GM12864 (cell line): ENCODE results near the gene CLDND2.

Experiments
- DNase-seq: peaks from one replicate; pipeline ENCODE4 v3.0.0-alpha.2; 2011; ENCODE audit warnings: low read depth
- H3K4me3 ChIP-seq: 2 replicates; pipeline ENCODE4 v1.5.1; 2011; ENCODE audit warnings: mild to moderate bottlenecking, low read depth, low read length, control low read depth
- CTCF ChIP-seq: IDR thresholded peaks from 2 replicates; pipeline ENCODE4 v1.5.1; 2011; ENCODE audit warnings: low read depth, mild to moderate bottlenecking, moderate library complexity, low read length, control low read depth, inconsistent platforms; ENCODE audit errors: missing control alignments

CLDND2 gene

GRCh38 chr19:51354742-51355148 is 14.1 kb downstream of the CLDND2 start:
- H3K4me3 ChIP-seq, result no peak overlapping the region
- DNase-seq, result no peak
- TF ChIP-seq CTCF, result no peak

- DNase-seq, result no peak
- H3K4me3 ChIP-seq, result no peak overlapping the region
- no peak for TF ChIP-seq CTCF
Measured at GRCh38 chr19:51354103-51354741, 14.6 kb downstream of the CLDND2 start.

- no peak for DNase-seq
- no peak overlapping the region for H3K4me3 ChIP-seq
- no peak for TF ChIP-seq CTCF
Measured at GRCh38 chr19:51352783-51353360, 15.9 kb downstream of the CLDND2 start.

GRCh38 chr19:51351266-51351990 is 17.4 kb downstream of the CLDND2 start:
- no peak for TF ChIP-seq CTCF
- no peak for DNase-seq
- H3K4me3 ChIP-seq, result no peak overlapping the region

- DNase-seq, result no peak
- no peak overlapping the region for H3K4me3 ChIP-seq
- TF ChIP-seq CTCF, result no peak
Measured at GRCh38 chr19:51347209-51347928, 21.4 kb downstream of the CLDND2 start.

GRCh38 chr19:51346742-51347141 is 22.1 kb downstream of the CLDND2 start:
- DNase-seq, result no peak
- H3K4me3 ChIP-seq, result no peak overlapping the region
- TF ChIP-seq CTCF, result peak; percentile 9
